GM03348 (cell line): ENCODE data around the gene GFOD2.

ENCODE experiments used
- DNase-seq: peaks from one replicate; pipeline ENCODE4 v3.0.0; 2012; ENCODE audit warnings: low spot score

The GFOD2 gene

GRCh38 chr16:67669499-67670101 lies 49.5 kb downstream of the GFOD2 start:
- DNase-seq, result no peak

DNA sequence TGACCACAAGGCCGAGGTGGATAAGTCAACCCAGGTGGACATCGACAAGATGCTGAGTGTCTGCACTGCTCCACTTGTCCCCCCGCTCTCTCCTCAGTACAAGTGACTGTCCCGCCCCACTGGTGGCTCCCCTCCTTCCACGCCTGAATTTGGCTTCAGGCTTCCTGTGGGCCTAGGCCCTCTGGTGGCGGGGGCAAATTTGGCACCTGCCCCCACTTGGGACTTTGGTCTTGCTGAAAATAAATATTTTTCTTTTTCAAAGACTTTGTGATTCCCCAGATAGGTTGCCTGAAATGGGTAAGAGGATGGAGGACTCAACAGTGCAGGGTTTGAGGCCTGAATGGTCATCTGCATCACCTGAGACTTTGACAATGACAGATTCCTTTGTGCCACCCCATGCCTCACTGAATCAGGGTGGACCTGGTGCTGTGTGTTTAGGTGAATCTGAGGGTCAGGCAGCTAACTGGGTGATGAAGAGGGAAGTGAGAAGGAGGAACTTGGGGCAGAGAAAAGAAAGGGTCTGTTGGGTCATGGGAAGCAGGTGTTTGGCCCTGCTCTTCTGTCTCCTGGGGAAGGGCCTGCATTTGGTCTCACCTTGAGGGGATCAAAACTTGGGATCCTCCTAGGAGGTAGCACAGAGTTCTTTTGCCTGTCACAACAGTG lies 50.5 kb downstream of the GFOD2 start:
- DNase-seq, result no peak

DNA sequence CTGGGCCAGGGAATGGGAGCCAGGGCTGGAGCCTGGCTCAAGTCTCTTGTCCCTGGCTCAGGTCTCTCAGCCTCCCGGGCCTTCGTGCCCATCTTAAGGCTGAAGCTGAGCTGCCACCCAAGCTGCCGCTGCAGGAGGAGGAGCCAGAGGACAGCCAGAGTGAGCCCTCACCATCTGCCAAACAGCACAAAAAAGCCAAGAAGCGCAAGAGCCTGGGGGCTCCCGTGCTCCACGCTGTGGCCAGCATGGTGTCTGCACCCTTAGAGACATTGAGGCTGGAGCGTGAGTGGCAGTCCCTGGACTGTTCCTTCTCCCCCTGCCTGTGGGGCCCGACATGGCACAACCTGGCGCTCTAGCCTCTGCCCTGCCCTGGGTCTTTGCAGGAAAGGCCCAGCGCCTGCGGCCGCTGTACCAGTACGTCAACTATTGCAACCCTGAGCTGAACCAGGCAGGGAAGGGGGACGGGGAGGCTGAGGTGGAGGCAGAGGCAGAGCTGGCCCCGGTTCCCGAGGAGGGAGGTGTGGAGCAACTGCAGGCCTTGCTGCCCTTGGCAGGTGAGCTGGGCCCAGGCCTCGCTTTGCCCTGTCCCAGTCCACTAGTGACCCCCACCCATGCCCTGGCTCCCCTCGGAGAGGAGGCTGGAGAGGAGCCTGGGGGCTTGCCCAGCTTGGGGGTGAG lies 51.2 kb downstream of the GFOD2 start:
- peak; percentile 95 for DNase-seq

- DNase-seq, result no peak
These were observed 51.7 kb downstream of the GFOD2 start for GRCh38 chr16:67667453-67667816.

GRCh38 chr16:67666559-67667452 lies 52.3 kb downstream of the GFOD2 start, which contains the start of the genes C16orf86 and ENKD1:
C16orf86 (plus strand) TSS chr16:67666814; CDS start chr16:67666971, 157 bp downstream.
ENKD1 (minus strand) TSS chr16:67666750; CDS start chr16:67666442, 308 bp downstream.
- peak; percentile 86 for DNase-seq

GRCh38 chr16:67666032-67666551 lies 53.0 kb downstream of the GFOD2 start:
- DNase-seq, result peak; percentile 60

DNA sequence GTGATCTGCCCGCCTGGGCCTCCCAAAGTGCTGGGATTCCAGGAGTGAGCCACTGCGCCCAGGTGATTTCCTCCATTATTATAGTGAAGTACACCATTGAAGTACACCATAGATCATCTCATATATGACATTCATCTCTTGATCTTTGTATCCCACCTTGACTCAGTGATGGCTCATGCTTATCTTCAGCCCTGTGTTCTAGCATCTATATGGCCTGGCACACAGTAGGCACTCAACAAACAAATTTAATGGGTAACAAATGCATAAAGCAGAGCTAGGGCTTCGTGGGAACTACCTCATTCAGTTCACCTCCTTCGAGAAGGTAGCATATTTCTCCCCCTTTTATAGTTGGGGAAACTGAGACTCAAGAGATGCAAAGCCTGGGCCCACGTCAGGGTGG lies 53.5 kb downstream of the GFOD2 start:
- no peak for DNase-seq

GRCh38 chr16:67664871-67665270 lies 54.2 kb downstream of the GFOD2 start:
- no peak for DNase-seq

DNA sequence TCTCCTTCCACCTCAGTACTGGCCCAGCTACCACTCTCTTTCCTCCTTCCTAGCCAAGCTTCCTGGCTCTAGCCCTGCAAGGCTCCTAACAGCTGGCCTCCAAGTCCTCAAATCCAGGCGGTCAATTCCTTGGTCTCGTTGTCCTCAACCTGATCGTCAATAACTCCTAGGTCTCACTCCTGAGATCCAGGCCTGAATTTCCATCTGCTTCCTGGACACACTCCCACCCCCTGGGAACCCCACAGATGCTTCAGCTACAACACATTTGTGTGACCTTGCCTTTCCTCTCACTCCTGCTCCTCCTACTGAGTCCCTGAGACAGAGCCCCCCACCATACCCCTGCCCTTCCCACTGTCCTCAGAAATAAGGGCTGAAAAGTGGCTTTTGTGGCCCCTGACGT lies 54.9 kb downstream of the GFOD2 start:
- no peak for DNase-seq

GRCh38 chr16:67663877-67664222 lies 55.3 kb downstream of the GFOD2 start:
- DNase-seq, result no peak

GRCh38 chr16:67663151-67663876 lies 55.8 kb downstream of the GFOD2 start:
- DNase-seq, result no peak

- no peak for DNase-seq
These were observed 56.5 kb downstream of the GFOD2 start for GRCh38 chr16:67662653-67663010.

DNA sequence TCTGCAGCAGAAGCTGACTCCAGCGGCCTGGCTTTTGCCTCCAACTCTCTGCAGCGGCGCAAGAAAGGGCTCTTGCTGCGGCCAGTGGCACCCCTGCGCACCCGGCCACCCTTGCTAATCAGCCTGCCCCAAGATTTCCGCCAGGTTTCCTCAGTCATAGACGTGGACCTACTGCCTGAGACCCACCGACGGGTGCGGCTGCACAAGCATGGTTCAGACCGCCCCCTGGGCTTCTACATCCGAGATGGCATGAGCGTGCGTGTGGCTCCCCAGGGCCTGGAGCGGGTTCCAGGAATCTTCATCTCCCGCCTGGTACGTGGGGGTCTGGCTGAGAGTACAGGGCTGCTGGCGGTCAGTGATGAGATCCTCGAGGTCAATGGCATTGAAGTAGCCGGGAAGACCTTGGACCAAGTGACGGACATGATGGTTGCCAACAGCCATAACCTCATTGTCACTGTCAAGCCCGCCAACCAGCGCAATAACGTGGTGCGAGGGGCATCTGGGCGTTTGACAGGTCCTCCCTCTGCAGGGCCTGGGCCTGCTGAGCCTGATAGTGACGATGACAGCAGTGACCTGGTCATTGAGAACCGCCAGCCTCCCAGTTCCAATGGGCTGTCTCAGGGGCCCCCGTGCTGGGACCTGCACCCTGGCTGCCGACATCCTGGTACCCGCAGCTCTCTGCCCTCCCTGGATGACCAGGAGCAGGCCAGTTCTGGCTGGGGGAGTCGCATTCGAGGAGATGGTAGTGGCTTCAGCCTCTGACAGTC lies 57.0 kb downstream of the GFOD2 start:
- no peak for DNase-seq

DNA sequence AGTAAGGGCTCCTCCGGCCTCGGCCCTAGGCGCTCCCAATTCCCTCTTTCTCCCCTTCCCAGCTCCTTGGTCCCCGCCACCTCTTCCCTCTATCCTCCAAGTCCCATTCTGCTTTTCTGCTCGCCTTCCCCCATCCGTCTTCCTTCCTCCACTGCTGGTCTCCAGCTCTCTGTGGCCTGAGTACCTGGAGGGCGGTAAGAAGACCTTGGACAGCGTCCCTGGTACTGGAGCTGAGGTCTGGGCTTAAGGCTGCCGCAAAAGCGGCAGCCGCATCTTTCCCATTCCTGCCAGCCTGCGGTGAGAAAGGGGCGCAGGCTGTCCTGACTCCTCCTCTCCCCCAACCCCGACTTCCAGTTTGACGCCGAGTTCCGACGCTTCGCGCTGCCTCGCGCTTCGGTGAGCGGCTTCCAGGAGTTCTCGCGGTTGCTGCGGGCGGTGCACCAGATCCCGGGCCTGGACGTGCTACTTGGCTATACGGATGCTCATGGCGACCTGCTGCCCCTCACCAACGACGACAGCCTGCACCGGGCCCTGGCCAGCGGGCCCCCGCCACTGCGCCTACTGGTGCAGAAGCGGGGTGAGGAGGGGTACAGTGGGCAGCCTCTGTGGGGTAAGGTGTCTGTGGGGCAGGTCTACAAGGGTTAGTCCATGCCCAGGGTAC lies 57.9 kb downstream of the GFOD2 start:
- peak; percentile 39 for DNase-seq

DNA sequence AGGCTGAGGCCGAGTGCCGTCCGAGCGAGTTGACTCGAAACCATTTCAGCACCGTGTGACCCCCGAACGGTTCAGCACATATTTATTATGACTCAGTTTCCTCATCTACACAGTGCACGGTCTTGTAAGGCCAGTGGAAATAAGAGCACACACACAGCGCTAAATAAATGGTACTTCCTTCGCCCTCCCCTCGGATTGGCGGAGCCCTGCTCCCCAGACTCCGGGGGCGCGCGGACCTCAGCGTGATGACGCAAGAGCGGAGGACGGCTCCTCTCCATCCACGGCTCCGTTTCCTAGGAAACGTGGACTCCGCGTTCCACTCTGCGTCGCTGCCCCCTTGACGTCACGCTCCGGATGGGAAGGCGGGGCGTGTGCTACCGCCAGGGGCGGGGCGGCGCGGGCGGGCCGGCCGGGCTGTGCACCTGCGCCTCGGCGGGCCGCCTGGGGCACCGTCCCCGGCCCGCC lies 58.5 kb downstream of the GFOD2 start, which contains the start of gene PARD6A:
TSS of gene PARD6A (plus strand) at position 397 of the 465 bp plus-strand sequence. CDS start 79 bp downstream, outside the sequence.
- peak; percentile 99 for DNase-seq

DNA sequence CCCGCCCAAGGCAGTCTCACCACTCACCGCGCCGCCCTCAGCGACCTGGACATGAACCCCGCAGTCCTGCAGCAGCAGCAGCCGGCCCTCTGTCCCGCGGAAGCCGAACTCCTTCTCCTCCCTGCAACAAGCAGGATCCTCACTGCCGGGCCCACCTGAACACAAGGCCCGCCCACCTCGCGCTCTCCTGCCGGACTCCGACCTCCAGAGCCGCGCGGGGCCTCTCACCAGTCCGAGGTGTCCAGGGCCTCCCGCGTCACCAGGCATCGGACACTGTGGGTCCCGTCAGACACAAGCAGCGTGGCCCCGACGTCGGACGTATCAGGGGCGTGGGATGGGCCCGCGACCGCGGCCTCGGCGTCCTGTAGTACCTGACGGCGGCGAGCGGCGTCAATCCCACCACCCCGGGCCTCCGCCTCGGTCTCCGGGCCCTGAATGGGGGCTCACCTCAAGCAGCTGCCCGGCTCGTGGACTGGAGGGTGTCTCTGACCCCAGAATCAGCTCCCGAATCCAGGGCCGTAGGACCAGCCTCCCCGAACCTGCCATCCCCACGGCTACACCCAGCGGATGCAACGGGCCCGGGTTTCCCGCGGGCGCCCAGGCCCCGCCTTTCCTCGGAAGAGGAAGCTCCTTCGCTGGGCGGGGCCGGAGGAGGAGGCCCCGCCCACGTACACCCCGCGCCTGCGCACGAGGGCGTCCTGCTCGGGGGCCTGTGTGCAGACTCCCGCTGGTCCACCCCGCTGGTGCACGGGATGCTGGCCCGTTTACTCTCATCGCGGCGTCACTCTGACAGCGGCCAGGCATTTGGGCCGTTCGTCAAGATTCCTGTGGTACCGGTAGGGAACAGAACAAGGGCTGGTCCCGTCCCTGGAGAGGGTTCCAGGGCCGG lies 59.2 kb downstream of the GFOD2 start, which contains the start of gene ACD:
TSS of gene ACD (minus strand) at position 586 of the 889 bp plus-strand sequence. CDS start at position 546, 40 bp downstream.
- peak; percentile 100 for DNase-seq

DNA sequence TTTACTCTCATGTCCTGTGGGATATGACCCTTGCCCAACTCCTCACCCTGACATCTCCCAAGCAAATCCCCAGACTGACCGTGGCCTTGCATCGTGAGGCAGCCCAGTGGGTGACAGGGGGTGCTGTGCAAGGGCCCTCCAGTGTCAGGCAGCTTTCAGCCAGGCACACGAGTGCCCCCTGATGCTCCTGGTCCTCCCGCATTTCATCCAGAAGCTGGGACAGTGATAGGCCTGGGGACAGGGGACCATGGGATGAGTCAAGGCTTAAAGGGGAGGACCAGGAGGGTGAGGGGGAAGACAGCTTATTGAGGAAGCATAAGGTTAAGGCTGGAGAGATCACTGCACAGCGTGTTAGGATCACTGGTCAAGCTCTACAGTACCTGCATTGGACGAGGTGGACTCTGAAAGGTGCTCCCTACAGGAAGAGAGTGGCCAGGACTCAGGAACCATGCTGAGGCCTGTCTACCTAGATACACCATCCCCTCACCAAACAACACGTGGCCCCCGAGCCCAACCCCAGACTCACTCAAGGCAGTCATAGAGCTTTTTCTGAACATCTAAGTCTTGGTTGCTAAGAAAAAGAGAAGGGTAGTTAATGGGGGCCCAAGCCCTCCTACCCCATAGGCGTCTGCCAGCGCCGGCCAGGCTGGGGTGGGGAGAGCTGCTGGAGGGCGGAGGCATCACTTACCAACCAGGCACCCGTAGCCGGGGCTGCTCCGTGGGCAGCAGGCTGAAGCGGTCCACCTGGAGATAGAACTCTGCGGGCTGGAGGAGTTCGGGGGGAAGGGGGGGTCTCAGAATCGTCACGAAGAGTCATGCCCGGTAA lies 60.1 kb downstream of the GFOD2 start:
- DNase-seq, result no peak
